C4-2B (cell line): ENCODE measurements around the gene CNTNAP5.

Experiments
- H3K27ac ChIP-seq: fragments of 450-650 bp; 2 replicates; pipeline ENCODE4 v1.5.1; 2017
- CTCF ChIP-seq: fragments of 450-650 bp; conservative IDR thresholded peaks from 2 replicates; pipeline ENCODE4 v1.5.1; 2017; ENCODE audit warnings: mild to moderate bottlenecking
- ZFX ChIP-seq: fragments of 450-650 bp; IDR thresholded peaks from 2 replicates; pipeline ENCODE4 v1.6.1; 2017

Gene CNTNAP5

GRCh38 chr2:124162256-124162655 is 137.2 kb downstream of the CNTNAP5 start:
- TF ChIP-seq ZFX (no peak), CTCF (no peak)

GRCh38 chr2:124163840-124164239 is 138.8 kb downstream of the CNTNAP5 start:
- TF ChIP-seq CTCF: no peak
- TF ChIP-seq ZFX: no peak
- H3K27ac ChIP-seq: no peak overlapping the region

More at GRCh38 chr2:124162256-124162655, 137.2 kb downstream of the CNTNAP5 start:
- no peak overlapping the region for H3K27ac ChIP-seq

- H3K27ac ChIP-seq: no peak overlapping the region
- no peak for TF ChIP-seq CTCF
- no peak for TF ChIP-seq ZFX
Observed at GRCh38 chr2:124165698-124166097, 140.6 kb downstream of the CNTNAP5 start.

- no peak for TF ChIP-seq ZFX
- no peak for TF ChIP-seq CTCF
- no peak overlapping the region for H3K27ac ChIP-seq
Observed at GRCh38 chr2:124171472-124172063, 146.5 kb downstream of the CNTNAP5 start.

GRCh38 chr2:124178719-124179118 is 153.6 kb downstream of the CNTNAP5 start:
- H3K27ac ChIP-seq: no peak overlapping the region
- TF ChIP-seq CTCF (no peak), ZFX (no peak)

GRCh38 chr2:124180635-124181034 is 155.5 kb downstream of the CNTNAP5 start:
- TF ChIP-seq CTCF (no peak), ZFX (no peak)

GRCh38 chr2:124186801-124187200 is 161.7 kb downstream of the CNTNAP5 start:
- no peak overlapping the region for H3K27ac ChIP-seq
- TF ChIP-seq ZFX (no peak), CTCF (no peak)

More at GRCh38 chr2:124180635-124181034, 155.5 kb downstream of the CNTNAP5 start:
- H3K27ac ChIP-seq: no peak overlapping the region
